HEK293 (cell line): ENCODE results near the gene SRSF5.

Experiments used
- CTCF ChIA-PET: fragments of 350-600 bp; formaldehyde crosslinking; extraction: SDS; loops from one replicate; lab custom pipeline; 2021; ENCODE audit warnings: antibody characterized with exemption; lab: Yijun Ruan, JAX
- POLR2A ChIA-PET: fragments of 300-600 bp; formaldehyde crosslinking; extraction: SDS; loops from one replicate; lab custom pipeline; 2020; ENCODE audit warnings: antibody characterized with exemption, inconsistent platforms; lab: Yijun Ruan, JAX
- H3K27ac ChIP-seq: fragments of 200-500 bp; sonication (Bioruptor generic); 2 replicates; pipeline ENCODE4 v1.5.1; 2014; ENCODE audit warnings: low read depth, low read length, control low read depth, inconsistent platforms; ENCODE audit errors: extremely low read depth
- H3K36me3 ChIP-seq, 2 experiments: fragments of 200-500 bp in 1 of 2; sonication (Bioruptor generic) in 1 of 2; 1 replicate in 1 of 2; 2 replicates in 1 of 2; pipeline ENCODE4 v1.5.1; 2014 to 2017; ENCODE audit warnings: inconsistent platforms in 2 of 2, low read length in 2 of 2; ENCODE audit not compliant: control insufficient read depth in 2 of 2, insufficient read depth in 1 of 2
- H3K4me1 ChIP-seq: fragments of 200-500 bp; sonication (Bioruptor generic); 2 replicates; pipeline ENCODE4 v1.5.1; 2014; ENCODE audit warnings: mild to moderate bottlenecking, low read length, inconsistent platforms; ENCODE audit not compliant: control insufficient read depth, insufficient read depth
- H3K4me3 ChIP-seq: 2 replicates; pipeline ENCODE4 v1.5.1; 2011; ENCODE audit warnings: low read depth, mild to moderate bottlenecking, control low read depth, low read length, moderate library complexity
- H3K9me3 ChIP-seq: fragments of 200-500 bp; sonication (Bioruptor generic); 2 replicates; pipeline ENCODE4 v1.5.1; 2014; ENCODE audit warnings: low read depth, low read length, inconsistent platforms; ENCODE audit not compliant: control insufficient read depth, insufficient read depth
- BCL11A ChIP-seq: fragments of 450-650 bp; formaldehyde crosslinking; IDR thresholded peaks from 2 replicates; pipeline ENCODE4 v1.5.1; 2016; ENCODE audit warnings: low read depth, missing biosample characterization, missing genetic modification characterization
- EGR2 ChIP-seq: fragments of 450-650 bp; formaldehyde crosslinking; IDR thresholded peaks from 2 replicates; pipeline ENCODE4 v1.5.1; 2016; ENCODE audit warnings: low read depth, missing biosample characterization, missing genetic modification characterization
- MZF1 ChIP-seq: fragments of 450-650 bp; formaldehyde crosslinking; IDR thresholded peaks from 2 replicates; pipeline ENCODE4 v1.5.1; 2017; ENCODE audit warnings: missing biosample characterization, missing genetic modification characterization, borderline replicate concordance
- SCRT2 ChIP-seq: fragments of 450-650 bp; formaldehyde crosslinking; IDR thresholded peaks from 2 replicates; pipeline ENCODE4 v1.5.1; 2016; ENCODE audit warnings: missing biosample characterization, missing genetic modification characterization
- ZBTB17 ChIP-seq: fragments of 450-650 bp; formaldehyde crosslinking; IDR thresholded peaks from 2 replicates; pipeline ENCODE4 v1.5.1; 2016; ENCODE audit warnings: missing biosample characterization, missing genetic modification characterization
- ZFP69B ChIP-seq: fragments of 450-650 bp; formaldehyde crosslinking; IDR thresholded peaks from 2 replicates; pipeline ENCODE4 v1.5.1; 2016; ENCODE audit warnings: missing biosample characterization, missing genetic modification characterization
- ZNF175 ChIP-seq: fragments of 450-650 bp; formaldehyde crosslinking; IDR thresholded peaks from 2 replicates; pipeline ENCODE4 v1.5.1; 2016; ENCODE audit warnings: missing biosample characterization, missing genetic modification characterization
- ZNF341 ChIP-seq: fragments of 450-650 bp; formaldehyde crosslinking; IDR thresholded peaks from 2 replicates; pipeline ENCODE4; 2016; ENCODE audit warnings: low read depth, missing biosample characterization, missing genetic modification characterization
- ZNF404 ChIP-seq: fragments of 450-650 bp; formaldehyde crosslinking; IDR thresholded peaks from 2 replicates; pipeline ENCODE4 v1.5.1; 2017; ENCODE audit warnings: missing biosample characterization, missing genetic modification characterization
- ZNF426 ChIP-seq: fragments of 450-650 bp; formaldehyde crosslinking; IDR thresholded peaks from 2 replicates; pipeline ENCODE4 v1.5.1; 2017; ENCODE audit warnings: missing biosample characterization, missing genetic modification characterization, mild to moderate bottlenecking, inconsistent platforms, moderate library complexity
- ZNF433 ChIP-seq: fragments of 450-650 bp; formaldehyde crosslinking; IDR thresholded peaks from 2 replicates; pipeline ENCODE4 v1.5.1; 2016; ENCODE audit warnings: missing biosample characterization, missing genetic modification characterization, low read depth
- ZNF521 ChIP-seq: fragments of 450-650 bp; formaldehyde crosslinking; IDR thresholded peaks from 2 replicates; pipeline ENCODE4 v1.5.1; 2017; ENCODE audit warnings: missing biosample characterization, mild to moderate bottlenecking, missing genetic modification characterization
- ZNF530 ChIP-seq: fragments of 450-650 bp; formaldehyde crosslinking; IDR thresholded peaks from 2 replicates; pipeline ENCODE4 v1.5.1; 2016; ENCODE audit warnings: low read depth, missing biosample characterization, missing genetic modification characterization
- ZNF548 ChIP-seq: fragments of 450-650 bp; formaldehyde crosslinking; IDR thresholded peaks from 2 replicates; pipeline ENCODE4 v1.5.1; 2016; ENCODE audit warnings: missing biosample characterization, missing genetic modification characterization
- ZNF549 ChIP-seq: fragments of 450-650 bp; IDR thresholded peaks from 2 replicates; pipeline ENCODE4 v1.5.1; 2018; ENCODE audit warnings: missing biosample characterization, missing genetic modification characterization, mild to moderate bottlenecking, inconsistent platforms, moderate library complexity
- ZNF555 ChIP-seq: fragments of 450-650 bp; formaldehyde crosslinking; conservative IDR thresholded peaks from 2 replicates; pipeline ENCODE4 v1.5.1; 2017; ENCODE audit warnings: missing biosample characterization, mild to moderate bottlenecking, missing genetic modification characterization, inconsistent platforms
- ZNF626 ChIP-seq: fragments of 450-650 bp; sonication (Bioruptor Pico); formaldehyde crosslinking; IDR thresholded peaks from 2 replicates; pipeline ENCODE4 v1.5.1; 2018; ENCODE audit warnings: missing biosample characterization, missing genetic modification characterization, inconsistent platforms
- ZNF777 ChIP-seq: fragments of 450-650 bp; formaldehyde crosslinking; IDR thresholded peaks from 2 replicates; pipeline ENCODE4 v1.5.1; 2017; ENCODE audit warnings: missing biosample characterization, missing genetic modification characterization, borderline replicate concordance
- TF ChIP-seq, protein P1 (sequence below): fragments of 450-650 bp; formaldehyde crosslinking; IDR thresholded peaks from 2 replicates; pipeline ENCODE4 v1.5.1; 2017; ENCODE audit warnings: missing biosample characterization, missing genetic modification characterization
- TF ChIP-seq, protein P2 (sequence below): fragments of 450-650 bp; formaldehyde crosslinking; IDR thresholded peaks from 2 replicates; pipeline ENCODE4 v1.5.0; 2017; ENCODE audit warnings: missing biosample characterization, missing genetic modification characterization, borderline replicate concordance
- TF ChIP-seq, protein P3 (sequence below): fragments of 450-650 bp; formaldehyde crosslinking; IDR thresholded peaks from 2 replicates; pipeline ENCODE4 v1.5.1; 2017; ENCODE audit warnings: missing biosample characterization, missing genetic modification characterization

Gene SRSF5

DNA sequence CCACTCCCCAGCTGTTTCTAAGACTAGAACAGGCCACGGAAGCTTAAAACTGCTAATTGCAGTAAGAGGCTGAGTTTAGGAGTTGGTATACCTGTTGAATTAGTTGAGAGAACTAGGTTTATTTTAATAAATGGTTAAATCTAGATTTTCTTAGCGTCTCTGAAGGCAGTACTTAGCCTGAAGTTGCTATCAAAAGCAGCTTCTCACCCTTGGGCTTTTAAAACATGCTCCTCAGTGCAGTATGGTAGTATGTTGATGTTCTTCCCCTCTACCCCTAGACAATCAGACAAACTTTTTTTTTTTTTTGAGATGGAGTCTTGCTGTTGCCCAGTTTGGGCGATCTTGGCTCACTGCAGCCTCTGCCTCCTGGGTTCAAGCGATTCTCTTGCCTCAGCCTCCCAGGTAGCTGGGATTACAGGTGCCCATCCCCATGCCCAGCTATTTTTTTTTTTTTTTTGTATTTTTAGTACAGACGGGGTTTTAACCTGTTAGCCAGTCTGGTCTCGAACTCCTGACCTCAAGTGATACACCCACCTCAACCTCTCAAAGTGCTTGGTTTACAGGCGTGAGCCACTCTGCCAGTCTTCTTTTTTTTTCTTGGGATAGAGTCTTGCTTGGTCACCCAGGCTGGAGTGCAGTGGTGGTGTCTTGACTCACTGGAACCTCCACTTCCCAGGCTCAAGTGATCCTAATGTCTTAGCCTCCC is 6.8 kb downstream of the SRSF5 start:
- Histone ChIP-seq H3K4me1 (no peaks in the 10 kb centered on the region), H3K9me3 (no peaks in the 10 kb centered on the region), H3K4me3 (no peak overlapping the region), H3K27ac (no peak overlapping the region)
- POLR2A ChIA-PET = interaction anchor here (1.1 to 2.2 kb wide), 2 partner anchors 9 to 11 kb away, joined by 4 to 11 read pairs; no protein-coding TSS in a partner anchor
- CTCF ChIA-PET = interaction anchor here (0.6 kb wide), 1 partner anchor 1950 kb away, joined by 3 read pairs; no protein-coding TSS in a partner anchor
- TF ChIP-seq ZNF521 (tag by site-specific recombination) (no peak), SCRT2 (tag by site-specific recombination) (peak; percentile 51), ZNF626 (tag by site-specific recombination) (no peak)
- TF ChIP-seq, all 188 proteins: peak for 1
- H3K36me3 ChIP-seq = peaks cover 71 to 98% of the 10 kb centered on the region in 2 experiments

DNA sequence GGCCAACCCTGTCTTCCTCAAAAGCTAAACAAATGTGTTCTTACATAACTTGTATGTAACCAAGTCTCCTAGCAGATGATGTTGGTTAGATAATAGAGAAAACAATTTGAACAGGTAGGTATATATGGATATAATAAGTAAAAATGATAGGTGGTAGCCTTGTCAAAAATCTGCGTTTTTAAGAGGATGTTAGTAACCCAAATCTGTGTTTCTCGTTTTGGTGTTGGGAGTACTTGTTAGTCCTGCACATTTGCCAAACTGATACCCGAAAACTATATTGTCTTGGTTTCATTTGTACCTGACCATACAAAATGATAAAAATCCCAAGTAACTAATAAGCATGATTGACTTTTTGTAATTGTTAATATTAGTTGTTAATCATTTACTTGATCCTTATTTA is 8.1 kb downstream of the SRSF5 start:
- Histone ChIP-seq H3K9me3 (no peaks in the 10 kb centered on the region), H3K27ac (no peak overlapping the region), H3K4me3 (no peak overlapping the region), H3K36me3 (peaks cover 64 to 98% of the 10 kb centered on the region in 2 experiments), H3K4me1 (no peaks in the 10 kb centered on the region)
- ChIA-PET CTCF (no interaction called here), POLR2A (no interaction called here)
- TF ChIP-seq ZNF549 = no peak
- no peak for TF ChIP-seq ZNF341 (tag by site-specific recombination)
- TF ChIP-seq, protein P1, sequence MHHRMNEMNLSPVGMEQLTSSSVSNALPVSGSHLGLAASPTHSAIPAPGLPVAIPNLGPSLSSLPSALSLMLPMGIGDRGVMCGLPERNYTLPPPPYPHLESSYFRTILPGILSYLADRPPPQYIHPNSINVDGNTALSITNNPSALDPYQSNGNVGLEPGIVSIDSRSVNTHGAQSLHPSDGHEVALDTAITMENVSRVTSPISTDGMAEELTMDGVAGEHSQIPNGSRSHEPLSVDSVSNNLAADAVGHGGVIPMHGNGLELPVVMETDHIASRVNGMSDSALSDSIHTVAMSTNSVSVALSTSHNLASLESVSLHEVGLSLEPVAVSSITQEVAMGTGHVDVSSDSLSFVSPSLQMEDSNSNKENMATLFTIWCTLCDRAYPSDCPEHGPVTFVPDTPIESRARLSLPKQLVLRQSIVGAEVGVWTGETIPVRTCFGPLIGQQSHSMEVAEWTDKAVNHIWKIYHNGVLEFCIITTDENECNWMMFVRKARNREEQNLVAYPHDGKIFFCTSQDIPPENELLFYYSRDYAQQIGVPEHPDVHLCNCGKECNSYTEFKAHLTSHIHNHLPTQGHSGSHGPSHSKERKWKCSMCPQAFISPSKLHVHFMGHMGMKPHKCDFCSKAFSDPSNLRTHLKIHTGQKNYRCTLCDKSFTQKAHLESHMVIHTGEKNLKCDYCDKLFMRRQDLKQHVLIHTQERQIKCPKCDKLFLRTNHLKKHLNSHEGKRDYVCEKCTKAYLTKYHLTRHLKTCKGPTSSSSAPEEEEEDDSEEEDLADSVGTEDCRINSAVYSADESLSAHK (tag by site-specific recombination) = no peak
- TF ChIP-seq ZNF530 (tag by site-specific recombination) = no peak

DNA sequence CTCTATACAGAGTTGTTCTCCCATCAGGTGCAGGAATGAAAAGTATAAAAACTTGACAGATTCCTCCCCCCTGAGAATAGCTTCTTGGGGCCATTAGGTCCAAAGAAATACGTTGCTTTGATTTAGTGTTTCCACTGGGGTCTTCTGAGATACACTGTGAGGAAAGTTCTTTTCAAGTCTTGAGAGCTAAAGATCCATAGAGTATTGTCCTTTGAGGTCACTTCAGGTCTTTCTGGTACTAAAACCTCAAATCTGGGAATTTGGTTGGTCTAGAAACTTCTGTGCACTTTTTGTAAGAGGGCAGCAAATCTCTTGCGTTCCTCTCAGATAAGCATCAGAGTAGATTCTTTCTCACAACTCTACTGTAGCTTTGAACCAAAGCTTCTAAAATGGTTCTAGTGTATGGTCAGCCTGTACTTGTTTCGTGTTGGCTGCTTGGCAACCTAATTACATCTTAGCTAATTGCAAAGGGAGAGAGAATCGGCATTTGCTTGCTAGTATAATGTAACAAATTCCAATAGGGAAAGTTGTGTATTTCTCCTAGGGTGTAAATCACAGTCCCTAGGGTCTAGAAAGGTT is 10.0 kb downstream of the SRSF5 start:
- peaks cover 45 to 98% of the 10 kb centered on the region in 2 experiments for H3K36me3 ChIP-seq
- CTCF ChIA-PET = interaction anchor here (0.5 to 0.9 kb wide), 2 partner anchors 23 to 222 kb away, joined by 3 to 4 read pairs; no protein-coding TSS in a partner anchor
- no peak overlapping the region for H3K27ac ChIP-seq
- TF ChIP-seq ZNF175 (tag by site-specific recombination) (no peak), ZBTB17 (tag by site-specific recombination) (no peak), ZNF426 (tag by site-specific recombination) (no peak), EGR2 (no peak), ZNF548 (tag by site-specific recombination) (no peak), ZNF341 (tag by site-specific recombination) (no peak), MZF1 (tag by site-specific recombination) (no peak), BCL11A (tag by site-specific recombination) (no peak), ZFP69B (tag by site-specific recombination) (no peak), ZNF777 (tag by site-specific recombination) (no peak), ZNF404 (no peak), ZNF433 (tag by site-specific recombination) (no peak), ZNF555 (no peak)
- TF ChIP-seq, protein P2, sequence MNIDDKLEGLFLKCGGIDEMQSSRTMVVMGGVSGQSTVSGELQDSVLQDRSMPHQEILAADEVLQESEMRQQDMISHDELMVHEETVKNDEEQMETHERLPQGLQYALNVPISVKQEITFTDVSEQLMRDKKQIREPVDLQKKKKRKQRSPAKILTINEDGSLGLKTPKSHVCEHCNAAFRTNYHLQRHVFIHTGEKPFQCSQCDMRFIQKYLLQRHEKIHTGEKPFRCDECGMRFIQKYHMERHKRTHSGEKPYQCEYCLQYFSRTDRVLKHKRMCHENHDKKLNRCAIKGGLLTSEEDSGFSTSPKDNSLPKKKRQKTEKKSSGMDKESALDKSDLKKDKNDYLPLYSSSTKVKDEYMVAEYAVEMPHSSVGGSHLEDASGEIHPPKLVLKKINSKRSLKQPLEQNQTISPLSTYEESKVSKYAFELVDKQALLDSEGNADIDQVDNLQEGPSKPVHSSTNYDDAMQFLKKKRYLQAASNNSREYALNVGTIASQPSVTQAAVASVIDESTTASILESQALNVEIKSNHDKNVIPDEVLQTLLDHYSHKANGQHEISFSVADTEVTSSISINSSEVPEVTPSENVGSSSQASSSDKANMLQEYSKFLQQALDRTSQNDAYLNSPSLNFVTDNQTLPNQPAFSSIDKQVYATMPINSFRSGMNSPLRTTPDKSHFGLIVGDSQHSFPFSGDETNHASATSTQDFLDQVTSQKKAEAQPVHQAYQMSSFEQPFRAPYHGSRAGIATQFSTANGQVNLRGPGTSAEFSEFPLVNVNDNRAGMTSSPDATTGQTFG (tag by site-specific recombination) = no peak
- TF ChIP-seq, protein P3, sequence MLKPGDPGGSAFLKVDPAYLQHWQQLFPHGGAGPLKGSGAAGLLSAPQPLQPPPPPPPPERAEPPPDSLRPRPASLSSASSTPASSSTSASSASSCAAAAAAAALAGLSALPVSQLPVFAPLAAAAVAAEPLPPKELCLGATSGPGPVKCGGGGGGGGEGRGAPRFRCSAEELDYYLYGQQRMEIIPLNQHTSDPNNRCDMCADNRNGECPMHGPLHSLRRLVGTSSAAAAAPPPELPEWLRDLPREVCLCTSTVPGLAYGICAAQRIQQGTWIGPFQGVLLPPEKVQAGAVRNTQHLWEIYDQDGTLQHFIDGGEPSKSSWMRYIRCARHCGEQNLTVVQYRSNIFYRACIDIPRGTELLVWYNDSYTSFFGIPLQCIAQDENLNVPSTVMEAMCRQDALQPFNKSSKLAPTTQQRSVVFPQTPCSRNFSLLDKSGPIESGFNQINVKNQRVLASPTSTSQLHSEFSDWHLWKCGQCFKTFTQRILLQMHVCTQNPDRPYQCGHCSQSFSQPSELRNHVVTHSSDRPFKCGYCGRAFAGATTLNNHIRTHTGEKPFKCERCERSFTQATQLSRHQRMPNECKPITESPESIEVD (tag by site-specific recombination) = no peak
- H3K4me3 ChIP-seq = no peak overlapping the region
- H3K4me1 ChIP-seq = no peaks in the 10 kb centered on the region
- POLR2A ChIA-PET = no interaction called here
- no peaks in the 10 kb centered on the region for H3K9me3 ChIP-seq
